Stimulated activated CD8-positive, alpha-beta memory T cell treated with anti-CD3 and anti-CD28 coated beads, Interleukin-4, amount 100 ng/mL, for 4 hours (primary cell): Measurements from ENCODE around the gene PLEKHF1.
"Not testable (repeated sequence)": the region's sequence is repeated elsewhere in the genome, so short reads cannot be mapped to it uniquely, and the experiment has no call there.

Experiments used
- DNase-seq, 2 donors: peaks; one replicate each; pipeline ENCODE4 v3.0.0-alpha.2; 2020; ENCODE audit warnings: low read depth in 2 of 2, low spot score in 1 of 2

PLEKHF1 gene

DNA sequence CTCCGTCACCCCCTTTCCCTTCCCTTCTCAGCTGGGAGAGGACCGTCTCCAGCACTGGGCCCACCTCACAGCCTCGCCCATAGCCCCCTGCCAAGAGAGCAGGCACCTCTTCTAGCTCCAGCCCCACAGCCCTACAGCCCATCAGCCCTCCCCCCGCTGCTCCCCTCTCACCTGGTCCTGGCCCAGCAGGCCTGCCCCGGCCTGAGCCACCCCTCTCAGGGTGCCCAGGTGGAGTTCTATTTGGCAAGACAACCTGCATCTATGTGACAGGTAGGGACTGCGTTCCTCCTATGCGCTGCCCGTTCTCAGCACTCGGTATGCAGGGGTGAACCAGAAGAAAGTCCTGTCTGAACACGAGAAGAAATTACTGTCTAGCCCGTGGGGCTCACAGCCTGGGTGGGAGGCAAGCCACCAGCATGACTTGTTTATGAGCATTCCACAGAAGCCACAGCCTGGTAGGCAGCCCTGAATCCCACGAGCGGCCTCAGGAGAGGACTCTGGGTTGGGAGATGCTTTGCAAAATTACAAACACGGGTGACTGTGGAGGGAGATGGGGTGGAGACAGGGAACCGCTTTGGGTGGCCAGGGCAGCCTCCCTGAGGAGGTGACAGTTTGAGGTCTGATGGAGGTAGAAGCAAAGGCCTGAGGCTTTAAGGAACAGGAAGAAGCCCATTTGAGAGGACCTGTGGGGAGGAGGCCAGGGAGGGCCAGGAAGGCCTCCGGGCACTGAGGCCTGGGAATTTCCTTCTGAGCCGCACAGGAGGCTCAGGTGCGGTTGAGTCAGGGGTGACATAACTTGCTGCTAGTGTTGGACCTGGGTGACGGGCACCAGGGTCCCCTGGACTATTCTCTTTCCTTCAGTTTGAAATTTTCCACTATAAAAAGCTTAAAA lies 1.2 kb upstream of the PLEKHF1 start:
- no peak for DNase-seq

DNA sequence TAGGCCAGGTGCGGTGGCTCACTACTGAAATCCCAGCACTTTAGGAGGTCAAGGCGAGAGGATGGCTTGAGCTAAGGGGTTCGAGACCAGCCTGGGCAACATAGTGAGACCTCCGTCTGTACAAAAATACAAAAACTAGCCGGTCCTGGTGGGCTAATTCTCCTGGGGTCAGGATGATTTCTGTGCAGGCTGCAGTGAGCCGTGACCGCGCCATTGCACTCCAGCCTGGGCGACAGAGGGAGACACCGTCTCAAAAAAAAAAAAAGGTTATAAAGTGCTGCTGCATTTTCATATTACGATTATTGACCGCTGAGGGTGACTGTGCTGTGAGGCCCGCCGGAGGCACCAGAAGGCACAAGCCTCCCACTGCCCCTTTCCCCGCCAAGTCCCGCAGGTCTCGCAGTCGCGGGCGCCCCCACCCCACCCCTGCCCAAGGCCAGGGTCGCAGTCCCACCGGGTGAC lies 477 bp upstream of the PLEKHF1 start:
- no peak for DNase-seq

DNA sequence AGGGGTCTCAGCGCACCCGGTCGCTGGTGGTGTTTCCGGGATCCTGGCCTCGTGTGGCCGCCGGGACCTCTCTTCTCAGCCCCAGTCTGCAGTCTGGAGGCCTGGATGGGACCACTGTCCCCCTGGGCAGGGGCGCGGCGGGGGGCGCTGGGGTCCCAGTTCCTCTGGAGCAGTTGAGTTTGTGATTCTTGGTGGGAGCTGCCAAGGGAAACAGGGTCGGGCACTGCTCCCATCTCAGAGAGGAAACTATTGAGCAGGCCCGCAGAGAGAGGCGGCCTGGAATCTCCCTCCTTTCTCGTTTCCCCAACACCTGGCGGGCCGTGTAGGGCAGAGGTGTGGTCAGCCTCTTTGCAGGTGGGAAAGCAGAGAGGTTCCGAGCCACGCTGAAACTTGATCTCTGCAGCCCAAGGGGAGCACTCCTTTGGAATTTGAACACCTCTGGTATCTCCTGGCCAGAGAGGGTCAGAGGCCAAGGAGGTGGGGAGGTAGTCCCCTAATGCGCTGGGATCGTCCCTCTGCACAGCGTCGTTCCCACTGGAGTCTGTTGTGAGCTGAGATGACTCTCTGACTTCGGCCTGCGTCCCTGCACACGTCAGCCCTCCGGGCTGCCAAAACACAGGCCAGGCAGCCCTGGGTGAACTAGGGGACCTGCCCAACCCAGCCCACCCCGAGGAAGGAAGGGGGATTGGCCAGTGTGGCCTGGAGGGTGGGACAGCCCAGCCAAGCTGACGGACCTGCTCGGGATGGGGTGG lies 741 bp downstream of the PLEKHF1 start:
- no peak for DNase-seq

DNA sequence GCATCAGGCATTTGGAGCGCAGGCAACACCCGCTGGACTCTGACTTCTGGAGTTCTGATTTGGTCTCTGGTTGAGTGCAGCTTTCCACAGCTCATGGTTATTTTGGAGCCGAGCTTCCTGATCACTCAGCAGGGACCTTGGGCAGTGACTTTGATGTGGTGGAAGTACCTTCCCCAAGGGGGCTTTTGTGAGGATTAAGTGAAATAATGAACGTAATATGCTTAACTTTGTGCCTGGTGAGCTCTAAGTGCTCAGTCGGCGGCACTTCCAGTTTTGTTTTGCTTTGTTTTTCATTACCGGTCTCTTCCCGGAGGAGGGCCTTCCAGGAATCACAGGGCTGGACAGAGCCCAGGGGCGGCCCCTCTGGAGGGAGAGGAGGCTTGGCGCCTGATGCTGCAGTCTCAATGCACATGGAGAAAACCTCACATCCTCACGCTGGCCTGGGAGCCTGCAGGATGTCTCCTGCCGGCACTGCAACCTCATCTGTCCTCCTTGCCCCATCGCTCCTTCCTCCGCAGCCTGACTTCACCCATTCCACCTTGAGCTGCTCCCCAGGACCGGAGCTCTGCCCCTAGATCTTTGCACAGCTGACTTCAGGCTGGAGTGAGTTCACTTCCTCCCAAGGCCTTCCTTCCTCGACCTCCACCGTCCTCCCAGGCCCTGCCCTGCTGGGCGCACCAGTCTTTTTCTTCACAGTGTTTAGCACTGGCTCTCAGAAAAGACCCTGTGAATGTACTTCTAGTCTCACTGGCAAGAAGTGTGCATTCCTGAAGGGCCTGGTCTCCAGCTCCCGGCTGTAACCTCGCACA lies 1.5 kb downstream of the PLEKHF1 start:
- no peak for DNase-seq

DNA sequence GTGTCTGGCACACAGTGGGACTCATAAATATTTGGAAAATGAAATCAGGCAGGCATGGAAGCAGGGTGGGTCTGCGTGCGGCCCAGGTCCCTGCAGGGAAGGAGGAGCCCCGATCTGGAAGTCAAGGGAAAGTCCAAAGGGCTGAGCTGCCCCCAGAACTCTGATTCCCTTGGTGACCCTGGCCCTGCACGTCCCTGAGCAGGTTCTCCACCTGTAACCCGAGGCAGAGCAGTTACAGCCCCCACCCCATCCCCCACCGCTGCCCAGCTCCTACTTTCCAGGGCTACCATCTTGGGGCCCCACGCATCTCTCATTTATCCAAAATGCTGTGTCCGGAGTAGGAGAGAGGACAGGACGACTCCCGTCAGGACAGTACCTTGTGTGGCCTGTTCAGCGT lies 2.1 kb downstream of the PLEKHF1 start:
- DNase-seq: no peak

DNA sequence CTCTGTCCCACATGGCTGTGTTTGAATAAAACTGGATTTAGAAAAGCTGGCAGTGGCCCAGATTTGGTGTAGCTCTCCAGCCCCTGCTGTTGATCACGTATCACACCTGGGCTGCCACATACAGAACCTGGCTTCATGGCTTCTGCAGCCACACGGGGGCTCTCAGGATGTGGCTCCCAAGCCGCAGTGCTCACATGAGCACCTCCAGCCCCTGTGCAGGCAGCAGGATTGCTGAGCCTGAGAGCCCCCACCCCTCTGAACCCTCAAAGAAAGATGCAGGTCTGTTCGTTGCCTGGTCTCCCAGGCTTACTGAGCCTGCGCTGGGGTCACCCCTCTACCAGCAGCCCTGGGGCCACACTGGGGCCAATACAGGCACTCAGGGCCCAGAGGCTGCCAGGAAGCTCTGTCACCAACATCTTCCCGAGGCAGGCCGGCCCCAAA lies 2.7 kb downstream of the PLEKHF1 start:
- DNase-seq: no peak

DNA sequence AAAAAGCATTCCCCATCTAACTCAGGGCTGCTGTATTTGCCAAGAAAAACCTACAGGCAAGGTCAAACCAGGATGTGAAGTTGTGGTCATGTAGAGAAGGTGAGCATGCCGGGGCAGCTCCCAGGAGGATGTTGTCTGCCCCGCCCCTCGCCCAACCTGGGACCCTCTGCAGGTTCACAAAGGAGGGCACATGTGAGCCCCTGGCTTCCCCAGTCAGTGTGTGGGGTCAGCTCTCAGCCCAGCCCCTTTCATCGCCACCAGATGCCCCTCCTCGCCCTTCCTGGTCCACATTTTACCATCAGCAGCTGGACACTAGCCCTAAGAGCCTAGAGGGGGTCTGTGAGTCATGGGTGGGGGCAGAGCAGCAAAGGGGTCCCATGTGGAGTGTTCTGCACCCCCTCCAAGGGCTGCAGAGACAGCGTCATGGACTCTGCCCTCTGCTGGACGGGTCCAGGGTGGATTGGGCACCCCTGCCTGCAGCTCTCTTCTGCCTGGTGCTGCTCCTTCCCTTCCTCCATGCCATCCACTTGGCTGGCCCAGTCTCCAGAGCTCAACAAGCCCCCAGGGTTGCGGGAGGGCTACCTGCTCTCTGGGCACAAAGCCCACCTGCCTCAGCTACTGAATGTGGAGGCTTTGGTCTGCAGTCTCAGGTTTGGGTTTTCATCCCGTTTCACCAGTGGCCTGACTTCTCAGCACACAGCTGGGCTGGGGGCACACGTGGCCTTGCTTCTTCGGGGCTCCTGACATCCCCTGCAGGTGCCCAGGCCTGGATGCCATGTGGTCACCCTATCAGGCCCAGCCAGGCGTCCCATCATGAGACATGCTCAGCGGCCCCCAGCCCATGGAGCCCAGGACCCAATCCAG lies 3.7 kb downstream of the PLEKHF1 start:
- DNase-seq: no peak

DNA sequence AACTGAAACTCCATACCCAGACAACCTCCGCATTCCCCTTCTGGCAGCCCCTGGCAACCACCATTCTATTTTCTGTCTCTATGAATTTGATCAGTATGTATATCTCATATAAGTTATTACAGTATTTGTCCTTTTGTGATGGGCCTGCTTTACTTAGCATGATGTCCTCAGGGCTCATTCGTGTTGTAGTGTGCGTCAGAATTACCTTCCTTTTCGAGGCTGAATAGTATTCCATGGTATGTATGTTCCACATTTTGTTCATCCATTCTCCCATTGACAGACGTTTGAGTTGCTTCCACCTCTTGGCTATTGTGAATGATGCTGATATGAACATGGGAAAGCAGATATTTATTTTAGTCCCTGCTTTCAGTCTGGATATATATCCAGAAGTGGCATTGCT lies 5.0 kb downstream of the PLEKHF1 start:
- no peak for DNase-seq

DNA sequence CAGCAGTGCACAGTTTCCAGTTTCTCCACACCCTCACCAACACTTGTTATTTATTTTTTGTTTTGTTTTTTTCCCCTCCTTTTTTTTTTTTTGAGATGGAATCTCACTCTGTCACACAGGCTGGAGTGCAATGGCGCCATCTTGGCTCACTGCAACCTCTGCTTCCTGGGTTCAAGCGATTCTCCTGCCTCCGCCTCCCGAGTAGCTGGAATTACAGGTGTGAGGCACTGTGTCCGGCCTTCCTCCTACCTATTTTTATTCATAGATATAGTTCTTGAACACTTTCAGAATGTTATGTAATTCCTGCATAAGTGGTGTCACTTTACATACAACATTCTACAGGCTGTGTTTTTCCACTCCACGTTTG lies 5.7 kb downstream of the PLEKHF1 start:
- not testable (repeated sequence) for DNase-seq

DNA sequence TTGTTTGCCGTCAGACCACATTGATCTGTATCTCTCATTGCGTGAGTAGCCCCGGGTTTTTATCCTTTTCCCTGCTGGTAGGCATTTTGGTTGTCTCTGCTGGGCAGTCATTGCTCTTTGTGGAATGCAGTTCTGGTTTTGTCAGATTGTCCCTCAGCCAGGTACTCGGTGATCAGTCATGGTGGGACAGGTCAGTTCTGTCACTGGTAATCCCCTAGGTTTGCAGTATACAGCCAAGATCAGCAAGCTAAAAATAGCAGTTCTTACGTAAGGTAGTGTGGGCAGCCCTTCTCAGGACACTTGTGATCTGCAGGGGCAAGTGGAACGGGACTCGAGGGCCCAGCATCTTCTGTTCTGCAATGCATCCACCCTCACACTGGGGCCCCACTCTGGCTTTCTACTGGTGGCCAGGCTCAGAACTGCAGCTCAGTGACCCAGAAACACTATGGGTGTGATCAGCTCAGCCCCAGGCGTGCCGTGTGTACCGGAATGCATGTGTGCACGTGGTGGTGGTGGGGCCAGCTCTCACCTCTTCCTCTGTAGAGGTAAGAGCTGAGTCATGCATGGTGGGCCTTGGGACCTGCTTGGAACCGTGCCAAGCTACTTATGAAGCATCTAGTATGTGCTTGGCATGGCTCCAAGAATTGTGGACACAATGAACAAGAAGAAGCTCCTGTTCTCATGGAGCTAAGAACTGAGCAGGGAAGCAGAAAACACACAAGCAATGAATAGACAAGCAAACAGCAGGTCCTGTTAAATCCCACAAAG lies 6.3 kb downstream of the PLEKHF1 start:
- DNase-seq: peak; percentile 69 to 85

DNA sequence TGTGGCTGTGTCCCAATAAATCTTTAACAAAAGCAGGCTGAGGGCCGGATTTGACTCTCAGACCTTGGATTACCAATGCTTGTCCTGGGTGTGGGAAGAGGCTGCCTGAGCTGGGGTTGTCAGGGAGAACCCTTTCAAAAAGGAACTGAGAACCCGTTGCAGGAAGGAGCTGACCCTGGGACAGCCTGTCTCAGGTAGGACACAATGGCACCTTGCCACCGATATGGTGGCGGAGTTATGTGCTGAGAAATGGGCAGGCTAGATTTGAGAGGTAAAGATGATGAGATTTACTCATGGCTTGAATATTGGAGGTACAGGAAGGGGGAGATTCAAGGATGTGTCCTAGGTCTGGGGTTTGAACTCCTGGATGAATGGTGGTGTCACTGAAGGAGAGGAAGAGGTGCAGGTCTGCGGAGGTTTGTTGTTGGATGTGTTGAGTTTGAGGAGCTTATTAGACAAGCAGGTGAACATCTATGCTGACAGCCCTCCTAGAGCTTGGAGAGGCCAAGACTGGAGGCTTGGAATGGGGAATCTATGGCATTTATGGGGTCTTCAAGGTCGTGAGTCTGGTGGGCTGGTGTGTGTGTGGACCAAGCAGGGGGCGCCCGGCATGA lies 7.2 kb downstream of the PLEKHF1 start:
- no peak for DNase-seq

DNA sequence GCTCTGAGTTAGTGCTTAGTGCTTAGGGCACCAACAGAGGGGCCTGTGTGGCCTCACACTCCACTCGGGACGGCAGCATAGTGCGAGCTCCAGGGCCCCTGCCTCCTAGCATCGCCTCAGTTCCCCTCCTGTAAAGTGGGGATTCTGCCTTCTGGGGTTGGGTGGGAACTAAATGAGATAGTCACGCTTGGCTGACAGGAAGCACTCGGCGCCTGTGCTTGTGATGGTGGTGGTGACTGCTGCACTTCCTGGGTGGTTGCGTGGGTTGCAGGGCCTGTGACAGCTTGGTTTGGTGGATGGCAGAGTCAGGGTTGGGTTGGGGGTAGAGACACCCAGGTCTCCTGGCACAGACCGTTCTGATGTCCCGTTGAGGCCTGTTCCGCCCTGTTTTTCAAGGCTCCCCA lies 7.7 kb downstream of the PLEKHF1 start:
- DNase-seq: peak; percentile 73 to 82

DNA sequence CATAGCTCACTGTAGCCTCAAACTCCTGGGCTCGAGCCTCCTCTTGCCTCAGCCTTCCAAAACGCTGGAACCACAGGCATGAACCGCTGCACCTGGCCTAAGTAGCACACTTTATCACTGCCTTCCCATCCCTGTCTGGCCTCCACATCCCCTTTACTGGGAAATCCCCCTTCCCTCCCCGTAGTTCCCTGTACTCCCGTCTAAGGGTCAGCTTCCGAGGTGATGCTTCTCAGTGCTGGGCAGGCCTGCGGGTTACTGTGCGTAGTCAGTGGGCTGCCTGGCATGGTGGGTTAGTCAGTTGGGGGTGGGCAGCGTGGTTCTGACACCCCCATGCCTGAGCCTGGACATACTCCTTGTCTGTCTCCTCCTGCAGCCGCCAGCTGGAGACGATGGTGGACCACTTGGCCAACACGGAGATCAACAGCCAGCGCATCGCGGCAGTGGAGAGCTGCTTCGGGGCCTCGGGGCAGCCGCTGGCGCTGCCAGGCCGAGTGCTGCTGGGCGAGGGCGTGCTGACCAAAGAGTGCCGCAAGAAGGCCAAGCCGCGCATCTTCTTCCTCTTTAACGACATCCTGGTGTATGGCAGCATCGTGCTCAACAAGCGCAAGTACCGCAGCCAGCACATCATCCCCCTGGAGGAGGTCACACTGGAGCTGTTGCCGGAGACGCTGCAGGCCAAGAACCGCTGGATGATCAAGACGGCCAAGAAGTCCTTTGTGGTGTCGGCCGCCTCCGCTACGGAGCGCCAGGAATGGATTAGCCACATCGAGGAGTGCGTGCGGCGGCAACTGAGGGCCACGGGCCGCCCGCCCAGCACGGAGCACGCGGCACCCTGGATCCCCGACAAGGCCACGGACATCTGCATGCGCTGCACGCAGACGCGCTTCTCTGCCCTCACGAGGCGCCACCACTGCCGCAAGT lies 8.4 kb downstream of the PLEKHF1 start:
- no peak for DNase-seq

DNA sequence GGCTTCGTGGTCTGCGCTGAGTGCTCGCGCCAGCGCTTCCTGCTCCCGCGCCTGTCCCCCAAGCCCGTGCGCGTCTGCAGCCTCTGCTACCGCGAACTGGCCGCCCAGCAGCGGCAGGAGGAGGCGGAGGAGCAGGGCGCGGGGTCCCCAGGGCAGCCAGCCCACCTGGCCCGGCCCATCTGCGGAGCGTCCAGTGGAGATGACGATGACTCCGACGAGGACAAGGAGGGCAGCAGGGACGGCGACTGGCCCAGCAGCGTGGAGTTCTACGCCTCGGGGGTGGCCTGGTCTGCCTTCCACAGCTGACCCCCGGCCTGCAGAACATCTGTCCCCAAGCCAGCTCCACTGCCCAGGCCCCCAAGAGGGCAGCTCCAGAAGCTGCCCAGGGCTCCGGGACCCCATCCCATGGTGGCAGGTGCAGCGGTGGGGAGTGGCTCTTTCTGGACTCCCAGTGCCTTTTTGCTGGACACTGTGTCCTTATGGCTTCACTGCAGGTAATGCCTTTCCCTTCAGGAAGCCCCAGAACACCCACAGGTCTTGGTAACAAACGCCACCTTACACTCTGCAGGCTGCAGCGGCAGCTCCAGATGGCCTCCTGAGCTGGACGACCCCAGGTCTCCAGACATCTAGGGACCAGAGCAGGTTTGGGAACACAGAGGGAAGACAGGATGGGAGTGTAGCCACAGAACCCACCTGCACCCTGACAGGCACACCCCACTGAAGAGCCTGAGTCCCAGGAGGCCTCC lies 9.3 kb downstream of the PLEKHF1 start:
- no peak for DNase-seq

DNA sequence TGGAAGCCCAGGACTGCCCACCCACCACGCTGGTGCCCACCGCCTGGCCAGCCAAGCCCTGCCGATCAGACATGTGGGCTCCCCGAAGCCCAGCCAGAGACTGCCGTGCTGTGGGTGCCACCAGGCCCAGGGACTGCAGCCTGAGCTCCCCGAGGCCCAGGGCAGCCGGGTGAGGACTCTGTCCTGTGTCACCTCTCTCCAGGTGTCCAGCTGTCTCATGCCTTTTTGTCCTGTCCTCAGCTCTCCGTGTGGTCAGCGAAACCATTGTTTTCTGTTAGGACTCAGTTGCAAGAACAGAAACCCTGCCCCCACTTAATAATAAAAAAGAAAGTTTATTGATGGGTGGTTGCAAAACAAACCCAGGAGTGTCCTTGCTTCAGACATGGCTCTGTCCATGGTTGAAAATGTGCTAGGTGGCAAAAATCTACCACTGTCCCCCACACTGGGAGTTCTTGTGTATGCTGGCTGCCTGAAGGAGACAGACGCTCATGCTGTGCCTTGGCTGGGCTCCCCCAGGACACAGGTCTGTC lies 9.9 kb downstream of the PLEKHF1 start:
- DNase-seq: no peak

DNA sequence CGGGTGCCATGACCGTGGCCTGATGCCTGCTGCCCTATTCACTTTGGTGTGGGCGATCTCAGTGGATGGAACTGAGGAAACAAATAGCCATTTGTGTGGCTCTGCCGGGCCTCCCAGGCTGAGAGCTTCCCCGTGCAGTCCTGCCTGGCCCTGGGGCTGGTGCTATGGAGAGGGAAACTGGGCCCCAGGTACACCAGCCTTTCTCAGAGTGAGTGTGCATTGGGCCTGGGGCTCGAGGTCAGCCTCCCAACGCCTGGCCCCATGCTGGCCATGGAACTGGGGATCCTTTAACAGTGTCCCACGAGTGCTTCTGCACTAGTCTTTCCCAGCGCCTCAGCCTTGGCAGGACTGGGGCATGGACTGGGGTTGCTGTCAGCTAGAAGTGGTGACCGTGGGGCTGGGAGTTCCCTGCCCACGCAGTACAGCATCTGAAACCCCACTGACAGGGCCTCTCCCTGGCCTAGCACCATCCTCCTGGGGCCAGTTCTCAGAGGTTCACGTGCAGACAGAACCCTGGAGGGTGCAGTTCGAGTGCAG lies 10.5 kb downstream of the PLEKHF1 start:
- DNase-seq: no peak

DNA sequence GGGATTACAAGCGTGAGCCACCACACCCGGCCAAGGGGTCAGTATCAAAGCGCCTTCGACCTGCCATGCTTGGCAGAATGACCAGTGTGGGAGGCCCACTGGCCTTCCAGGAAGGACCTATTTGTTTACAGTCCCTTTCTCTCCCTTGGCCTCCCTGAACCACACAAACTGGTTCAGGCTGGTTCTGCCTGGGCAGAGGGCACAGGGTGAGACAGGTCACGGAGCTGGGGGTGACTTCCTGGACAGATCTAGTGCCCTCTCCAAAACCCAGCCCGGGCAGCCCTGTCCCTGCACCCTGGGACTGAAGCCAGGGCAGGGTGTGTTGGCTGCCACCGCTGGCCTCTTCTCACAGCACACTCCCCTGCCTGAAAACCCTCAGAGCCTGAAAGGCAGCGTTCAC lies 11.3 kb downstream of the PLEKHF1 start:
- DNase-seq: no peak
